ENCODE results near the gene CMSS1.
A peak's percentile ranks its signal among the peaks of the same experiment; 100 is the strongest.

Gene CMSS1

GRCh38 chr3:99871231-99872045 lies 53.8 kb downstream of the CMSS1 start:
- no peak overlapping the region for H3K27ac Mint-ChIP-seq
- peaks cover 24% of the 10 kb centered on the region for H3K36me3 Mint-ChIP-seq (ENCODE audit: low read depth)
- peaks cover 54% of the 10 kb centered on the region for H3K4me1 Mint-ChIP-seq (ENCODE audit: low read depth)
- no peak overlapping the region for H3K4me3 Mint-ChIP-seq
- no peaks in the 10 kb centered on the region for H3K9me3 Mint-ChIP-seq
- no peaks in the 10 kb centered on the region for H3K27me3 Mint-ChIP-seq

GRCh38 chr3:99872923-99873254 lies 55.2 kb downstream of the CMSS1 start:
- Mint-ChIP-seq H3K4me1 (ENCODE audit: low read depth) (peaks cover 50% of the 10 kb centered on the region), H3K27me3 (no peaks in the 10 kb centered on the region), H3K4me3 (no peak overlapping the region), H3K27ac (no peak overlapping the region), H3K9me3 (no peaks in the 10 kb centered on the region), H3K36me3 (ENCODE audit: low read depth) (peaks cover 12% of the 10 kb centered on the region)

GRCh38 chr3:99873269-99874102 lies 55.8 kb downstream of the CMSS1 start:
- Mint-ChIP-seq H3K27ac (no peak overlapping the region), H3K27me3 (no peaks in the 10 kb centered on the region), H3K4me3 (no peak overlapping the region), H3K36me3 (ENCODE audit: low read depth) (peaks cover 11% of the 10 kb centered on the region), H3K9me3 (no peaks in the 10 kb centered on the region), H3K4me1 (ENCODE audit: low read depth) (peaks cover 47% of the 10 kb centered on the region)

- no peak overlapping the region for H3K27ac Mint-ChIP-seq
- H3K27me3 Mint-ChIP-seq = no peaks in the 10 kb centered on the region
- H3K9me3 Mint-ChIP-seq = no peaks in the 10 kb centered on the region
- H3K4me1 Mint-ChIP-seq (ENCODE audit: low read depth) = peaks cover 44% of the 10 kb centered on the region
- no peak overlapping the region for H3K4me3 Mint-ChIP-seq
- H3K36me3 Mint-ChIP-seq (ENCODE audit: low read depth) = peaks cover 6% of the 10 kb centered on the region
These were observed 56.8 kb downstream of the CMSS1 start for GRCh38 chr3:99874237-99875002.

GRCh38 chr3:99875581-99875928 lies 57.9 kb downstream of the CMSS1 start:
- Mint-ChIP-seq H3K27ac (no peak overlapping the region), H3K27me3 (no peaks in the 10 kb centered on the region), H3K4me1 (ENCODE audit: low read depth) (peaks cover 44% of the 10 kb centered on the region), H3K36me3 (ENCODE audit: low read depth) (peaks cover 4% of the 10 kb centered on the region), H3K9me3 (no peaks in the 10 kb centered on the region), H3K4me3 (peak overlapping the region; percentile 80)

GRCh38 chr3:99875929-99876841 lies 58.5 kb downstream of the CMSS1 start:
- H3K9me3 Mint-ChIP-seq = no peaks in the 10 kb centered on the region
- H3K27me3 Mint-ChIP-seq = no peaks in the 10 kb centered on the region
- H3K4me1 Mint-ChIP-seq (ENCODE audit: low read depth) = peaks cover 44% of the 10 kb centered on the region
- no peak overlapping the region for H3K27ac Mint-ChIP-seq
- H3K36me3 Mint-ChIP-seq (ENCODE audit: low read depth) = no peaks in the 10 kb centered on the region
- peak overlapping the region; percentile 80 for H3K4me3 Mint-ChIP-seq

- Mint-ChIP-seq H3K9me3 (no peaks in the 10 kb centered on the region), H3K36me3 (ENCODE audit: low read depth) (no peaks in the 10 kb centered on the region), H3K27me3 (no peaks in the 10 kb centered on the region), H3K4me3 (no peak overlapping the region), H3K27ac (no peak overlapping the region), H3K4me1 (ENCODE audit: low read depth) (peaks cover 41% of the 10 kb centered on the region)
These were observed 59.4 kb downstream of the CMSS1 start for GRCh38 chr3:99877031-99877579.

- H3K9me3 Mint-ChIP-seq = no peaks in the 10 kb centered on the region
- H3K27me3 Mint-ChIP-seq = no peaks in the 10 kb centered on the region
- H3K4me3 Mint-ChIP-seq = no peak overlapping the region
- no peak overlapping the region for H3K27ac Mint-ChIP-seq
- H3K36me3 Mint-ChIP-seq (ENCODE audit: low read depth) = no peaks in the 10 kb centered on the region
- peaks cover 33% of the 10 kb centered on the region for H3K4me1 Mint-ChIP-seq (ENCODE audit: low read depth)
These were observed 60.3 kb downstream of the CMSS1 start for GRCh38 chr3:99878005-99878404.

- H3K27me3 Mint-ChIP-seq = no peaks in the 10 kb centered on the region
These were observed 61.6 kb downstream of the CMSS1 start for GRCh38 chr3:99879275-99879674.

GRCh38 chr3:99881121-99881524 lies 63.5 kb downstream of the CMSS1 start:
- no peak overlapping the region for H3K27ac Mint-ChIP-seq
- no peaks in the 10 kb centered on the region for H3K9me3 Mint-ChIP-seq
- no peak overlapping the region for H3K4me3 Mint-ChIP-seq
- H3K4me1 Mint-ChIP-seq (ENCODE audit: low read depth) = peaks cover 36% of the 10 kb centered on the region
- H3K36me3 Mint-ChIP-seq (ENCODE audit: low read depth) = peaks cover 10% of the 10 kb centered on the region
- H3K27me3 Mint-ChIP-seq = no peaks in the 10 kb centered on the region

More at GRCh38 chr3:99879275-99879674, 61.6 kb downstream of the CMSS1 start:
- Mint-ChIP-seq H3K9me3 (no peaks in the 10 kb centered on the region), H3K4me1 (ENCODE audit: low read depth) (peaks cover 31% of the 10 kb centered on the region), H3K4me3 (no peak overlapping the region), H3K36me3 (ENCODE audit: low read depth) (no peaks in the 10 kb centered on the region), H3K27ac (no peak overlapping the region)

- Mint-ChIP-seq H3K4me1 (ENCODE audit: low read depth) (peaks cover 27% of the 10 kb centered on the region), H3K36me3 (ENCODE audit: low read depth) (peaks cover 14% of the 10 kb centered on the region), H3K9me3 (no peaks in the 10 kb centered on the region), H3K27ac (no peak overlapping the region), H3K27me3 (no peaks in the 10 kb centered on the region), H3K4me3 (no peak overlapping the region)
These were observed 64.9 kb downstream of the CMSS1 start for GRCh38 chr3:99882436-99883137.

GRCh38 chr3:99883138-99883461 lies 65.4 kb downstream of the CMSS1 start:
- Mint-ChIP-seq H3K4me3 (no peak overlapping the region), H3K27ac (no peak overlapping the region), H3K27me3 (no peaks in the 10 kb centered on the region), H3K36me3 (ENCODE audit: low read depth) (peaks cover 14% of the 10 kb centered on the region), H3K4me1 (ENCODE audit: low read depth) (peaks cover 22% of the 10 kb centered on the region), H3K9me3 (no peaks in the 10 kb centered on the region)

GRCh38 chr3:99883693-99884092 lies 66.0 kb downstream of the CMSS1 start:
- H3K27ac Mint-ChIP-seq = no peak overlapping the region
- H3K4me1 Mint-ChIP-seq (ENCODE audit: low read depth) = peaks cover 21% of the 10 kb centered on the region
- H3K36me3 Mint-ChIP-seq (ENCODE audit: low read depth) = peaks cover 14% of the 10 kb centered on the region
- H3K4me3 Mint-ChIP-seq = no peak overlapping the region
- H3K9me3 Mint-ChIP-seq = no peaks in the 10 kb centered on the region
- H3K27me3 Mint-ChIP-seq = no peaks in the 10 kb centered on the region
